GM12865 (cell line): ENCODE results near the gene GRK5.
"Not testable (repeated sequence)": the region's sequence is repeated elsewhere in the genome, so short reads cannot be mapped to it uniquely, and the experiment has no call there.

Experiments
- DNase-seq: peaks from one replicate; pipeline ENCODE4 v3.0.0; 2010; ENCODE audit warnings: low read depth
- H3K4me3 ChIP-seq: 2 replicates; pipeline ENCODE4 v1.5.1; 2011; ENCODE audit warnings: mild to moderate bottlenecking, low read depth, low read length, control low read depth
- TF ChIP-seq, protein P1 (sequence below): IDR thresholded peaks from 2 replicates; pipeline ENCODE4 v1.5.1; 2011; ENCODE audit warnings: low read length, control low read depth, low read depth, inconsistent platforms; ENCODE audit not compliant: insufficient read depth; ENCODE audit errors: missing control alignments

GRK5 gene

DNA sequence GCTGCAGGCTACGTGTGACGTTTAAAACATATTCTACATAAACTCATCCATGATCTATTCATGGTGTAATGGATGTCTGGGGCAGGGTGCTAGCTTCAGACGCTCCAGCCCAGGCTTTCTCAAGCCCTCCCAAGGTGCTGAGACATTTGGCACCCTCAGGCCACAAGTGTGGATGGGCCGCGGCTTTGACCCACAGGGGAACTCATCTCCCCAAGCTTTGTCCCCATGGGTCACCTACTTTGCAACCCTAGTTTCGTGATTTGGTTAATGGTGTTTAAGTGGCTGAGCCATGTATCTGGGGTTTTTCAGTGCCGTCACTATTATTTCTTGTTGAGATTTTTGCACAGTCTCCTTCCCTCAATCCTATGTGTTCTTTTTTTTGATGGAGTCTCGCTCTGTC is 66.0 kb downstream of the GRK5 start:
- no peak overlapping the region for H3K4me3 ChIP-seq
- TF ChIP-seq, protein P1, sequence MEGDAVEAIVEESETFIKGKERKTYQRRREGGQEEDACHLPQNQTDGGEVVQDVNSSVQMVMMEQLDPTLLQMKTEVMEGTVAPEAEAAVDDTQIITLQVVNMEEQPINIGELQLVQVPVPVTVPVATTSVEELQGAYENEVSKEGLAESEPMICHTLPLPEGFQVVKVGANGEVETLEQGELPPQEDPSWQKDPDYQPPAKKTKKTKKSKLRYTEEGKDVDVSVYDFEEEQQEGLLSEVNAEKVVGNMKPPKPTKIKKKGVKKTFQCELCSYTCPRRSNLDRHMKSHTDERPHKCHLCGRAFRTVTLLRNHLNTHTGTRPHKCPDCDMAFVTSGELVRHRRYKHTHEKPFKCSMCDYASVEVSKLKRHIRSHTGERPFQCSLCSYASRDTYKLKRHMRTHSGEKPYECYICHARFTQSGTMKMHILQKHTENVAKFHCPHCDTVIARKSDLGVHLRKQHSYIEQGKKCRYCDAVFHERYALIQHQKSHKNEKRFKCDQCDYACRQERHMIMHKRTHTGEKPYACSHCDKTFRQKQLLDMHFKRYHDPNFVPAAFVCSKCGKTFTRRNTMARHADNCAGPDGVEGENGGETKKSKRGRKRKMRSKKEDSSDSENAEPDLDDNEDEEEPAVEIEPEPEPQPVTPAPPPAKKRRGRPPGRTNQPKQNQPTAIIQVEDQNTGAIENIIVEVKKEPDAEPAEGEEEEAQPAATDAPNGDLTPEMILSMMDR = no peak
- no peak for DNase-seq

DNA sequence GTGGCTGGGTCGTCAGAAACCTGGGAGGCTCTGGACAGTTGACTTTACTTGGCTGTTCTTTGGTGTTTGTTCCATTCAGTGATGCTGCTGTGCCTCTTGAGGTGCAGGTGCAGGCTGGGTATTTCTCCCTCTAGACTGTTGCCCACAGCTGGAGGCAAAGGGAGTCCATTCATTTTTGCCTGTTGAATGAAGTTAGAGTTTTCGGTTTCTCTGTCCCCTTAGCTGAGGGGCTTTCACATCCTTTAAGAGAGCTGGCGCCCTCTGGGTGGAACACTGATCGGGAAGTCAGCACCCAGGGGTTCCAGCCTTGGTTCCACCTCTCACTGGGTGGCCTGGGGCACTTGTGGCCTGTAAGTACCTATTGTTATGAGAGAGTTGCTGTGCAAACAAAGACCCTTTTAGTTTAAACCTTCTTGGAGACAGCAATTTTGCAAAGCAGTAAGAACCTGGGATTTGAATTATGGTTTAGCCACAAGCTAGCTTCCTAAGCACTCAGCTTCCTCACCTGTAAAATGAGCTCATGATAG is 67.2 kb downstream of the GRK5 start:
- TF ChIP-seq, protein P1 = no peak
- DNase-seq = peak; percentile 38
- no peak overlapping the region for H3K4me3 ChIP-seq

DNA sequence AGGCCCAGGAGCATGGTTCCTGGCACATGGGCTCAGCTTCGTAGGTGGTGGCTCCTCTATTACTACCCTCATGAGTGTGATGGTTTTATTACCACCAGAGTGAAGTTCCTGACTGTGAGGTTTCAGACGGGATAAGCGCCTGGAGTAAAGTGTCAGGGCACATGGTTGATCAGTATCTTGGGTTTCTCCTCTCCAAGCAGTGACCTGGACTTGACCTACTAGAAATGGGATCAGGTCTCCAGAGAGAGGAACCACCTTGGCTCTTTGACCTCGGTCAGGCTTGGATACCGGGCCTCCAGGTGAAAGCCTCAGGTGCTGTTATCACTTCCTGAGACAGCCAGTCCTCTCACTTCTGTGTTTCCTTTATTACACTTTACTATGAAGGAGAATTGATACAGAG is 67.7 kb downstream of the GRK5 start:
- DNase-seq = no peak
- TF ChIP-seq, protein P1 = no peak
- H3K4me3 ChIP-seq = no peak overlapping the region

DNA sequence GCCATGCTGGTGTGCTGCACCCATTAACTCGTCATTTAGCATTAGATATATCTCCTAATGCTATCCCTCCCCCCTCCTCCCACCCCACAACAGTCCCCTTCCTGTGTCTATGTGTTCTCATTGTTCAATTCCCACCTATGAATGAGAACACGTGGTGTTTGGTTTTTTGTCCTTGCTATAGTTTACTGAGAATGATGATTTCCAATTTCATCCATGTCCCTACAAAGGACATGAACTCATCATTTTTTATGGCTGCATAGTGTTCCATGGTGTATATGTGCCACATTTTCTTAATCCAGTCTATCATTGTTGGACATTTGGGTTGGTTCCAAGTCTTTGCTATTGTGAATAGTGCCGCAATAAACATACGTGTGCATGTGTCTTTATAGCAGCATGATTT is 68.8 kb downstream of the GRK5 start:
- H3K4me3 ChIP-seq, DNase-seq: not testable (repeated sequence)

DNA sequence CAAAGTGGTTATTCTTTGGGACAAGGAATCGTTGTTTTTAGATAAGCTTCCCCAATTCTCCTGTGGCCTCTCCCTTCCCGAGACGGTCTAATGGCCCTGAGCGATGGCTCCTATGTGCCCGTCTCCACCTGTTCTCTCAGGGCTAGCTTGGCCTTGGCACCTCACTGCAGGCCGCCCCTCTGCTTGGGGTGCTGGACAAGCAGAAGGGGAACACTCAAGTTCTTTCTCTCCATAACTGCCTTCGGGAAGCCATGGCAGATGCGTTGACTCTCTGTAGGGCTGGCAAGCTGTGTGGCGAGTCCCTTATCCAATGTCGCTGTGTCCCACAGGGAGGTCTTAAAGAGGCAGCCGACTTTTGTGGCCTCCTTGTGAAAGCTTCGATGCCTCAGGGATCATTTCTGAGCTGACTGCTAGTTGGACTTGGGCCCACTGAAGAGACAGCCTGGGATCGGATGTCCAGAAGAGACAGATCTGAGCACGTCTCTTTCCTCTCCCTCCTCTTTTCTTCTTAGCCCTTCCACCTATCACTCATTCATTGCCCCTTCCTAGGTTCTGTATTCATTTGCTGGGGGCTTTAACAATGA is 70.8 kb downstream of the GRK5 start:
- DNase-seq = no peak
- TF ChIP-seq, protein P1 = no peak
- no peak overlapping the region for H3K4me3 ChIP-seq

DNA sequence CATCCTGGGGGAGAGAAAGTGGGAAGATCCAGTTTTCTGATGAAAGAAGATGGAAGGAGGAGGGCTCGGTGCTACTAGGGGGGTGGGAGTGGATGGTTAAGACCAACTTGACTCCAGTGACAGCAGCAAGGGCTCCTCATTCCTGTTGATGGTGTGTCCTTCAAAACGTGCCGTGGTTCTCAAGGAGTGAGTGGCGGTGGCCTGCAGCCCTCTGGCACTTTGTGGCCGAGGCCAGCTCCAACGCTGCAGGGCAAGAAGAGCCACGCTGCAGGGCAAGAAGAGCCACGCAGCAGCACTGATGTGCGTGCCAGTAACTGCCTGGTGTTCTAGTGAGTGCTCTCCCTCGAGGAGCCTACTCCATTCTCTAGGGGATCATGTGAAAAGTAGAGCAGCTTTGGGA is 72.1 kb downstream of the GRK5 start:
- TF ChIP-seq, protein P1 = no peak
- DNase-seq = no peak
- no peak overlapping the region for H3K4me3 ChIP-seq

DNA sequence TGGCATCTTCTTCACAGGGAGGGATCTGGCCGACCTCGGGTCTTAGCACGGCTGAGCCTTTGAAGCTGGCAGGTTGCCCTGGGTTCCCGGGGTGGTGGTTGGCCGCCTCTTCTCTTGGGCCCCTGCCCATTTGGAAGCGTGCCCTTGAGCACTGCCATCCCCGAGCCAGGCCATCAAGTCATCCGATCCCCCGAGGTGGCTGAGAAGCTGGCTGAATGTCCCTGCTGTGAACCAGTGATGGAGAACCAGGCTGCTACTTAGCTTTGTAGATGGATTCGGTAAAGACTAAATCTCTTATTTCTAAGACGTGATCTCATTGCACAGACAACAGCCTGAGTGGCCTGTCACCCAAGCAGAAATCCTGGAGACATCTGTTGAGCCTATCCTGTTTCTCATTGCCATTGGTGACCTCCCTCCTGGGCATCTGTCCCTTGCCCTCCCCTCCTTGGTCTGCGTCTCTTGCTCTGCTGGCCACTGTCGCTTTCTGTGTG is 74.3 kb downstream of the GRK5 start:
- TF ChIP-seq, protein P1 = no peak
- no peak overlapping the region for H3K4me3 ChIP-seq
- no peak for DNase-seq
